H9 (cell line): ENCODE data around the gene PRKAG2. TPM values are rescaled to one million over a fixed set of nuclear protein-coding genes. Genes with fewer than 3 reads are reported as not detected.

Source experiments
- DNase-seq: peaks from one replicate; pipeline ENCODE4 v3.0.0-alpha.2; 2017
- H2AFZ ChIP-seq: one replicate; pipeline ENCODE4 v1.6.1; 2013; ENCODE audit warnings: mild to moderate bottlenecking, low read length, control low read depth, moderate library complexity
- H2AK5ac ChIP-seq: 2 replicates; pipeline ENCODE4 v1.6.1; 2013; ENCODE audit warnings: low read length, control low read depth, mixed read lengths; ENCODE audit not compliant: insufficient read length
- H2BK120ac ChIP-seq: one replicate; pipeline ENCODE4 v1.6.1; 2013; ENCODE audit warnings: low read depth, mild to moderate bottlenecking, low read length, control low read depth, inconsistent platforms; ENCODE audit not compliant: poor library complexity, severe bottlenecking
- H2BK12ac ChIP-seq: 2 replicates; pipeline ENCODE4 v1.6.1; 2013; ENCODE audit warnings: low read length, control low read depth, mixed read lengths, low read depth; ENCODE audit not compliant: insufficient read length
- H2BK15ac ChIP-seq: 2 replicates; pipeline ENCODE4 v1.6.1; 2013; ENCODE audit warnings: low read depth, low read length, control low read depth
- H2BK20ac ChIP-seq: one replicate; pipeline ENCODE4 v1.6.1; 2013; ENCODE audit warnings: low read depth, mild to moderate bottlenecking, low read length, control low read depth, inconsistent platforms; ENCODE audit not compliant: poor library complexity, severe bottlenecking
- H2BK5ac ChIP-seq: 2 replicates; pipeline ENCODE4 v1.6.1; 2013; ENCODE audit warnings: low read length, control low read depth, mixed read lengths; ENCODE audit not compliant: insufficient read length
- H3K14ac ChIP-seq: 2 replicates; pipeline ENCODE4 v1.6.1; 2013; ENCODE audit warnings: low read length, control low read depth; ENCODE audit not compliant: insufficient read depth
- H3K18ac ChIP-seq: 2 replicates; pipeline ENCODE4 v1.6.1; 2013; ENCODE audit warnings: low read depth, mild to moderate bottlenecking, mixed read lengths, low read length, control low read depth; ENCODE audit not compliant: insufficient read length
- H3K23ac ChIP-seq: 2 replicates; pipeline ENCODE4 v1.6.1; 2013; ENCODE audit warnings: low read length, control low read depth, mixed read lengths, low read depth; ENCODE audit not compliant: insufficient read length
- H3K23me2 ChIP-seq: 2 replicates; pipeline ENCODE4 v1.6.1; 2013; ENCODE audit warnings: low read depth, mild to moderate bottlenecking, mixed read lengths, low read length, control low read depth; ENCODE audit not compliant: insufficient read length, poor library complexity, severe bottlenecking
- H3K27ac ChIP-seq: 2 replicates; pipeline ENCODE4 v1.5.1; 2013; ENCODE audit warnings: low read length, control low read depth, mixed read lengths, low read depth; ENCODE audit not compliant: insufficient read length
- H3K27me3 ChIP-seq: 2 replicates; pipeline ENCODE4 v1.6.1; 2013; ENCODE audit warnings: low read length, control low read depth, inconsistent platforms; ENCODE audit not compliant: insufficient read depth
- H3K4ac ChIP-seq: 2 replicates; pipeline ENCODE4 v1.6.1; 2013; ENCODE audit warnings: low read depth, mild to moderate bottlenecking, control low read depth, inconsistent platforms, low read length, moderate library complexity
- H3K4me1 ChIP-seq: 2 replicates; pipeline ENCODE4 v1.6.1; 2013; ENCODE audit warnings: low read length, control low read depth, inconsistent platforms; ENCODE audit not compliant: insufficient read depth
- H3K4me2 ChIP-seq: 2 replicates; pipeline ENCODE4 v1.6.1; 2013; ENCODE audit warnings: low read length, control low read depth, mixed read lengths; ENCODE audit not compliant: insufficient read length, insufficient read depth
- H3K56ac ChIP-seq: 2 replicates; pipeline ENCODE4 v1.6.1; 2013; ENCODE audit warnings: low read depth, mild to moderate bottlenecking, mixed read lengths, low read length, control low read depth; ENCODE audit not compliant: insufficient read length
- H3K79me1 ChIP-seq: 2 replicates; pipeline ENCODE4 v1.6.1; 2013; ENCODE audit warnings: low read depth, mild to moderate bottlenecking, moderate library complexity, low read length, control low read depth, inconsistent platforms; ENCODE audit not compliant: insufficient read depth, poor library complexity, severe bottlenecking
- H3K79me2 ChIP-seq: 2 replicates; pipeline ENCODE4 v1.6.1; 2013; ENCODE audit warnings: low read length, control low read depth, inconsistent platforms; ENCODE audit not compliant: insufficient read depth
- H3K9ac ChIP-seq: 2 replicates; pipeline ENCODE4 v1.6.1; 2013; ENCODE audit warnings: low read length, control low read depth, mixed read lengths; ENCODE audit not compliant: insufficient read length; ENCODE audit errors: extremely low read depth
- H3K9me3 ChIP-seq: one replicate; pipeline ENCODE4 v1.6.1; 2013; ENCODE audit warnings: low read depth, low read length, inconsistent platforms; ENCODE audit not compliant: control insufficient read depth
- H3T11ph ChIP-seq: one replicate; pipeline ENCODE4 v1.6.1; 2013; ENCODE audit warnings: mild to moderate bottlenecking, low read length, control low read depth, inconsistent platforms
- H4K20me1 ChIP-seq: one replicate; pipeline ENCODE4 v1.6.1; 2013; ENCODE audit not compliant: control insufficient read depth, insufficient read length, insufficient read depth
- H4K5ac ChIP-seq: 2 replicates; pipeline ENCODE4 v1.6.1; 2013; ENCODE audit warnings: low read depth, mild to moderate bottlenecking, mixed read lengths, low read length, control low read depth; ENCODE audit not compliant: insufficient read length
- H4K8ac ChIP-seq: replicated peaks from 2 replicates; pipeline ENCODE4 v1.6.1; 2013; ENCODE audit warnings: low read length, control low read depth, mixed read lengths, low read depth; ENCODE audit not compliant: insufficient read length
- H4K91ac ChIP-seq: 2 replicates; pipeline ENCODE4 v1.6.1; 2013; ENCODE audit warnings: low read depth, mild to moderate bottlenecking, moderate library complexity, mixed read lengths, low read length, control low read depth; ENCODE audit not compliant: insufficient read length
- H3K27ac Mint-ChIP-seq, 3 experiments: 2 replicates in 2 of 3; 3 replicates in 1 of 3; pipeline ENCODE4 v1.8.0; 2020 to 2021; ENCODE audit warnings: mixed read lengths in 3 of 3, mild to moderate bottlenecking in 1 of 3, moderate library complexity in 1 of 3
- H3K27me3 Mint-ChIP-seq: 2 replicates; pipeline ENCODE4 v1.8.0; 2021; ENCODE audit warnings: low read depth, mild to moderate bottlenecking, moderate library complexity, mixed read lengths
- H3K36me3 Mint-ChIP-seq, 3 experiments: 2 replicates in 2 of 3; 3 replicates in 1 of 3; pipeline ENCODE4 v1.8.0; 2020 to 2021; ENCODE audit warnings: low read depth in 3 of 3, mixed read lengths in 3 of 3; ENCODE audit not compliant: insufficient read depth in 1 of 3
- H3K4me1 Mint-ChIP-seq, 2 experiments: 2 replicates each; pipeline ENCODE4 v1.8.0; 2020; ENCODE audit warnings: mixed read lengths in 2 of 2
- H3K4me3 Mint-ChIP-seq, 2 experiments: 2 replicates in 1 of 2; 3 replicates in 1 of 2; pipeline ENCODE4 v1.8.0; 2020 to 2021; ENCODE audit warnings: mild to moderate bottlenecking in 2 of 2, mixed read lengths in 2 of 2, moderate library complexity in 1 of 2
- H3K9me3 Mint-ChIP-seq, 2 experiments: 2 replicates in 1 of 2; 3 replicates in 1 of 2; pipeline ENCODE4 v1.8.0; 2020; ENCODE audit warnings: mild to moderate bottlenecking in 2 of 2, mixed read lengths in 2 of 2, moderate library complexity in 1 of 2
- CTCF ChIP-seq: fragments of 200-600 bp; sonication (generic); conservative IDR thresholded peaks from 3 replicates; pipeline ENCODE4 v1.8.0; 2021; ENCODE audit warnings: antibody characterized with exemption, mild to moderate bottlenecking
- WGBS: extraction: QIAGEN DNeasy Blood & Tissue Kit; methylation state at CpG from one replicate; pipeline ENCODE4 v1.1.7; 2013; ENCODE audit warnings: missing lambda C conversion rate, low lambda C conversion rate, mixed read lengths; ENCODE audit not compliant: insufficient read length; ENCODE audit errors: extremely low coverage; 5-methylcytosine and 5-hydroxymethylcytosine counted together
- total RNA-seq: library from RNA; stranded (reverse); gene quantifications from 2 replicates; pipeline ENCODE4 v1.2.1, GENCODE V29; 2021

The PRKAG2 gene
- total RNA-seq, 1 experiment from 2014 or later, result 11.8 TPM

- DNase-seq, result no peak
- H2AFZ ChIP-seq, result no peak overlapping the region
- H2AK5ac ChIP-seq, result no peak overlapping the region
- no peak for TF ChIP-seq CTCF
- no peak overlapping the region for H2BK20ac ChIP-seq
- Mint-ChIP-seq H3K9me3 (peaks cover 12 to 14% of the 10 kb centered on the region in 2 experiments), H3K4me3 (no peak overlapping the region), H3K27ac (no peak overlapping the region), H3K27me3 (peaks cover 3% of the 10 kb centered on the region; the same call in 1 of the 2 replicates), H3K36me3 (peaks cover 6 to 15% (median 8%) of the 10 kb centered on the region in 3 experiments), H3K4me1 (peaks cover 19 to 21% of the 10 kb centered on the region in 2 experiments)
- no peak overlapping the region for H3K4ac ChIP-seq
- no peaks in the 10 kb centered on the region for H3K23me2 ChIP-seq
- H4K8ac ChIP-seq, result no peak overlapping the region
- no peak overlapping the region for H3K23ac ChIP-seq
- H3K27ac ChIP-seq, result no peak overlapping the region
- H3T11ph ChIP-seq, result no peak overlapping the region
- H4K20me1 ChIP-seq, result no peaks in the 10 kb centered on the region
- H3K79me2 ChIP-seq, result no peaks in the 10 kb centered on the region
- H3K56ac ChIP-seq, result no peak overlapping the region
- H3K9me3 ChIP-seq, result no peaks in the 10 kb centered on the region
- no peak overlapping the region for H3K9ac ChIP-seq
- H3K27me3 ChIP-seq, result no peaks in the 10 kb centered on the region
- H3K4me2 ChIP-seq, result no peak overlapping the region
- no peak overlapping the region for H2BK5ac ChIP-seq
- H2BK12ac ChIP-seq, result no peak overlapping the region
- no peak overlapping the region for H3K18ac ChIP-seq
- no peak overlapping the region for H2BK15ac ChIP-seq
- H4K5ac ChIP-seq, result no peak overlapping the region
- no peaks in the 10 kb centered on the region for H3K79me1 ChIP-seq
- no peak overlapping the region for H3K14ac ChIP-seq
- H2BK120ac ChIP-seq, result no peak overlapping the region
- peaks cover 2% of the 10 kb centered on the region; the same call in 1 of the 2 replicates for H3K4me1 ChIP-seq
- H4K91ac ChIP-seq, result no peak overlapping the region
- no CpG with 5 or more reads among the region's 10 CpGs for WGBS
Observed at GRCh38 chr7:151743481-151743983, 133.4 kb downstream of the PRKAG2 start.
